HS-27A (cell line): ENCODE results near the gene SLTM.
A peak's percentile ranks its signal among the peaks of the same experiment; 100 is the strongest.
"Not testable (repeated sequence)": the region's sequence is repeated elsewhere in the genome, so short reads cannot be mapped to it uniquely, and the experiment has no call there.

ENCODE experiments used
- DNase-seq: peaks from one replicate; pipeline ENCODE4 v3.0.0-alpha.2; 2012; ENCODE audit warnings: low read depth, missing footprints

The SLTM gene

GRCh38 chr15:58933281-58934113, at the start of gene SLTM:
SLTM (minus strand) TSS chr15:58933679; CDS start chr15:58933565, 114 bp downstream.
- DNase-seq: peak; percentile 96

- no peak for DNase-seq
Measured at GRCh38 chr15:58983261-58983660, 49.8 kb upstream of the SLTM start.

GRCh38 chr15:58981808-58982475, 48.5 kb upstream of the SLTM start:
- DNase-seq: no peak

- DNase-seq: no peak
Measured at GRCh38 chr15:58980351-58980939, 47.0 kb upstream of the SLTM start.

DNA sequence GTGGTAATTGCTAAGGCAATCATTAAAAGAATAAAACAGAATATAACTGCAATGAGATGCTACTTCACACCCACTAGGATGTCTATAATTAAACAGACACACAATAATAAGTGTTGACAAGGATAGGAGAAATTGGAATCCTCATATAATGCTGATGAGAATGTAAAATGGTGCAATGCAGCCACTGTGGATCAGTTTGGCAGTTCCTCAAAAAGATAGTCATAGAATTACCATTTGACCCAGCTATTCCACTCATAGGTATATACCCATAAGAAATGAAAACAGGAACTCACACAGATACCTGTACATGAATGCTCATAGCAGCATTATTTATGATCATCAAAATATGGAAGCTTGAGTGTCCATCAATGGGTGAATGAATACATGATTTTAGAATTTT, 44.4 kb upstream of the SLTM start:
- no peak for DNase-seq

- DNase-seq: no peak
Measured at GRCh38 chr15:58967479-58967878, 34.0 kb upstream of the SLTM start.

DNA sequence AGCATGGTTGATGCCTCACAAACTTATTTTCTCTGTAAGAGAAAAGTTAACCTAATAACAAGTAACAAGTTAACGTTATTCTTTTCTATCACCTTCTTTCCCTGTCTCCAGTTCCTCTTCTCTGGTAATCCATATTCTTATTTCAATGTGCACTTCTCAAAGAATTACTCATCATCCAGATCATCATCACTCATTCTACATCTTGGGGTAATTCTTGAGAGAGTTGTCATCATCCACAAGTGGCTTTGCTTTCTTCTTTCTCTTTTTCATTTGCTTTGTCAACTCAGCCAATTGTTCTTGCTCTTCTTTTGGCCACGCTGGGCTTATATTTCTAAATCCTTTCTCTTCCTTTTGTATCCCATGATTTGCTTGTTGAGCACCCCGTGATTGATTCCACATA, 33.2 kb upstream of the SLTM start:
- no peak for DNase-seq

GRCh38 chr15:58962662-58963565, 29.4 kb upstream of the SLTM start:
- DNase-seq: peak; percentile 53

DNA sequence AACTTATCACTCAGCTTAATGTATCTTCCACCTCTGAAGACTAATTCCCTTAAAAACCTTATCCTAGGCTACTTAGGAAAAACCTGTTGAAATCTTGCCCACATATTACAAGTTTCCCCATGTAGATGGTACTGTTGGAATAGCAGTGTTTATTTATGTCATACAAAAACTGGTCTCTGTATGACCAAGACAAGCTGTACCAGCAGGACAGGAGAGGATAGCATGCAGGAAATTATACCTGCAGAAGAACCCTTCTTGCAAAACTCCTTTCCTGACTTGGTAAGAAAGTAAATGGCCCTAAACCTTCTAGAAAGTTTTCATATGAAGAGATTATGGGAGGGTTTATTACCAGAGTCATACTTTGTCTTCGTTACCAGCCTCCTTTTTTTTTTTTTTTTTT, 28.7 kb upstream of the SLTM start:
- no peak for DNase-seq

GRCh38 chr15:58958811-58959210, 25.3 kb upstream of the SLTM start:
- DNase-seq: no peak

GRCh38 chr15:58957101-58957973, 23.9 kb upstream of the SLTM start:
- DNase-seq: no peak

- DNase-seq: no peak
Measured at GRCh38 chr15:58952751-58953150, 19.3 kb upstream of the SLTM start.

DNA sequence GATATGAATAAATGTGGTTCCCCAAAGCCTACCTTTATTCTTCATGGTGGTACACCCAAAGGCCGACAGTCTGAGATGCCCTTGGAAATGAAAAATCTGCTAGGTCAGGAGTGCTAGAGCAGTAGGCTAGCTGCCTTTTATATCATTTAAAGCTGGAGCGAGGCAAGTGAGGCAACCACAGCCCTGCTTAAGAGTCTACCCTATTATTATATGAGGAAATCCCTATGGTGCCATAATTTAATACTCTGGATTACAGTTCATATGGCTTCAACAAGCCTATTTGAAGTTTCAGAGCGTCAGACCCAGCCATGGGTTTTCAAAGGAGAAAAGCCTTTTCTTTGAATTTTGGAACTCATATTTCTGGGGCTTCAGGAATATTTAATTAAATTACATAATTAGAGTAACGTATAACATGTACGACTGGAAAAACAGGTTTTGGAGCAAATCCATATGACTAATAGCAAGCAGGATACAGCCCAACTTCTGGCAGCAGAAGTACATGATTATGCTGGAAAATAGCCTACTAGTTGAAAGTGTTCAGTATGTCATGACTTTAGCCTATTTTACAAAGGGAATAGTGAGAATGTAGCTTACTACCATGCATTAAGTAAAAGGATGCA, 18.0 kb upstream of the SLTM start:
- no peak for DNase-seq

GRCh38 chr15:58947179-58947578, 13.7 kb upstream of the SLTM start:
- no peak for DNase-seq

DNA sequence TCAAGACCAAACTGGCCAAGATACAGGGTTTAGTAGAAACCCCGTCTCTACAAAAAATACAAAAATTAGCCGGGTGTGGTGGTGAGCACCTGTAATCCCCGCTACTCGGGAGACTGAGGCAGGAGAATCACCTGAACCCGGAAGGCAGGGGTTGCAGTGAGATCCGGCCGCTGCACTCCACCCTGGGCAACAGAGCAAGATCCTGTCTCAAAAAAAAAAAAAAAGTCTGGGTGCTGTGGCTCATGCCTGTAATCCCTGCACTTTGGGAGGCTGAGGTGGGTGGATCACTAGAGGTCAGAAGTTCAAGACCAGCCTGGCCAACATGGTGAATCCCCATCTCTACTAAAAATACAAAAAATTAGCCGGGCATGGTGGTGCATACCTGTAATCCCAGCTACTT, 1.5 kb upstream of the SLTM start:
- DNase-seq: not testable (repeated sequence)

- DNase-seq: no peak
Measured at GRCh38 chr15:58934521-58934920, 1.0 kb upstream of the SLTM start.

DNA sequence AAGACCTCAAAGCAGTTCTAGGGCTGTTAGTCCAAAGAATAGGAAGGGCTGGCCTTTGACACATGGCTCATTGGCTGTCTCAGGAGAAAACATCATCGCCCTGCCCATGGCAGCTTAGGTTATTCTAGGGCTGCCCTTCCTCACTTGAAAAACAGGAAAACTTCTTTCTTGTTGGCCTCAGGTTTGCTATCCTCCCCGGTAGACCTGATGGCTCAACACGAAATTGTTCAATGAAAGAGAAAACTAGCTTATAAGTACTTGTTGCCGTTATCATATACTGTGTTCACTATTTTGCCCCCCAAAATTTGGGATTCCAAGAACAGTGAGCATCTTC, 602 bp upstream of the SLTM start:
- DNase-seq: no peak

GRCh38 chr15:58932710-58933280, 684 bp downstream of the SLTM start:
- DNase-seq: peak; percentile 38

DNA sequence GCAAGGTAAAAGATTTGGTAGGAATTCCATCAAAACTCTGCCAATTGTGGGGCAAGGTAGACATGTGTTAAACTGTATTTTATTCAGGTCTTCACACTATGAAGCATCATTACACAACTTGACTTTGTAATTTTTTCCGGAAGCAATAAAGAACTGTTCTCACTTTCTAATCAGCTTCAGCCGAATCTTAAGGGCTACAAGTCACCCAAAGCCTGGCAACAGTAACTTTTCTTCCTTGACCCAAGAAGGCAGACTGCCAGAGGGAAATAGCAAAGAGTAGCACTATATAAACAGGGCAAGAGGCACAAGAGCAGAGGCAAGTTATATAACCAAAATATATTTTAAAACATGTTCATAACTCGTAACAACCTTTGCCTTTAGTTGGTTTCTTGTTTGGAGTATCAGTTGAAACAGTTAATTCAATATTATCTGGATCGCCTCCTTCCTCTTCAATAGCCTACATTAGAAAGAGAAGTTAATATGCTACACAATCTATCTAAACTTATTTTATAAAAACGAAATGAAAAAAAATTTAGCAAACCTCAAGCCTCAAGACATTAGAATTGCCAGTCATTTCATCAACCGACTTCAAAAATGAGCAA, 1.4 kb downstream of the SLTM start:
- no peak for DNase-seq

DNA sequence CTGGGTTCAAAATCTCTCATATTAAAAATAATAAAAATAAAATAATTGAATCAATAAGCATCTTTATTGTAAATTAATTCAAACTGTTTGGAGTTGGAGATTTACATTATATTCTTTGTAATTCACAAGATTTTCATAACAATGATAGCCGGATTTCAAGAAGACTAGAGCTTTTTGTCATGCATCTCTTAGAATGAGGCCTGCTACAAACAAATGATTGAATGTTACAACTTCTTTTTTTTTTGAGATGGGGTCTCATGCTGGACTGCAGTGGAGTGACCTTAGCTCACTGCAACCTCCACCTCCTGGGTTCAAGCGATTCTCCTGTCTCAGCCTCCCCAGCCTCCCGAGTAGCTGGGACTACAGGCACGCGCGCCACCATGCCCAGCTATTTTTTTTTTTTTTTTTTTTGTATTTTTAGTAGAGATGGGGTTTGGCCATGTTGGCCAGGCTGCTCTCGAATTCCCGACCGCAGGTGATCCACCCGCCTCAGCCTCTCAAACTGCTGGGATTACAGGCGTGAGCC, 3.5 kb downstream of the SLTM start:
- no peak for DNase-seq
